ENCODE measurements around the gene JCHAIN.
"Not testable (repeated sequence)": the region's sequence is repeated elsewhere in the genome, so short reads cannot be mapped to it uniquely, and the experiment has no call there.

The JCHAIN gene

GRCh38 chr4:70688795-70689231 is 22.5 kb upstream of the JCHAIN start:
- Histone ChIP-seq H3K36me3 (ENCODE audit: low read length) (no peaks in the 10 kb centered on the region), H3F3A (ENCODE audit: insufficient read depth) (peaks cover 2% of the 10 kb centered on the region; the same call in 1 of the 2 replicates), H2AFZ (ENCODE audit: low read depth, low read length, severe bottlenecking) (peak overlapping the region; percentile 56), H3K4me2 (ENCODE audit: low read depth, low read length, poor library complexity, severe bottlenecking) (peak overlapping the region; percentile 96), H3K9me3 (ENCODE audit: insufficient read depth, low read length) (no peaks in the 10 kb centered on the region), H4K20me1 (ENCODE audit: low read depth, low read length) (no peaks in the 10 kb centered on the region), H3K79me2 (ENCODE audit: insufficient read depth, low read length) (peaks cover 39% of the 10 kb centered on the region), H3K4me3 (ENCODE audit: insufficient read depth, low read length, poor library complexity, severe bottlenecking) (peak overlapping the region; percentile 96), H3K9ac (ENCODE audit: low read length) (peak overlapping the region; percentile 80), H3K27ac (ENCODE audit: low read depth, low read length) (peak overlapping the region; percentile 80), H3K9me2 (replicated peaks; ENCODE audit: insufficient read depth, low read length) (no peaks in the 10 kb centered on the region), H3K27me3 (ENCODE audit: low read length) (no peaks in the 10 kb centered on the region)
- TF ChIP-seq CTCF (IDR thresholded peaks at IDR 0.05; ENCODE audit: insufficient read depth, low read length, poor library complexity, severe bottlenecking) = no peak
- TF ChIP-seq EZH2phosphoT487 (conservative IDR thresholded peaks at IDR 0.05; ENCODE audit: low read length) = no peak

- Histone ChIP-seq H2AFZ (ENCODE audit: low read depth, low read length, severe bottlenecking) (peak within 1 kb of the TSS; percentile 56), H3K4me3 (ENCODE audit: insufficient read depth, low read length, poor library complexity, severe bottlenecking) (peak within 1 kb of the TSS; percentile 96), H4K20me1 (ENCODE audit: low read depth, low read length) (no peaks in the 10 kb centered on the region), H3K9ac (ENCODE audit: low read length) (peak within 1 kb of the TSS; percentile 80), H3K27me3 (ENCODE audit: low read length) (no peaks in the 10 kb centered on the region), H3K9me3 (ENCODE audit: insufficient read depth, low read length) (no peaks in the 10 kb centered on the region), H3K9me2 (replicated peaks; ENCODE audit: insufficient read depth, low read length) (no peaks in the 10 kb centered on the region), H3F3A (ENCODE audit: insufficient read depth) (peaks cover 4% of the 10 kb centered on the region; the same call in 1 of the 2 replicates), H3K4me2 (ENCODE audit: low read depth, low read length, poor library complexity, severe bottlenecking) (peak within 1 kb of the TSS; percentile 96), H3K79me2 (ENCODE audit: insufficient read depth, low read length) (peaks cover 39% of the 10 kb centered on the region), H3K27ac (ENCODE audit: low read depth, low read length) (peak within 1 kb of the TSS; percentile 80), H3K36me3 (ENCODE audit: low read length) (no peaks in the 10 kb centered on the region)
- no peak for TF ChIP-seq EZH2phosphoT487 (conservative IDR thresholded peaks at IDR 0.05; ENCODE audit: low read length)
- peak; percentile 46 for TF ChIP-seq CTCF (IDR thresholded peaks at IDR 0.05; ENCODE audit: insufficient read depth, low read length, poor library complexity, severe bottlenecking)
Measured at GRCh38 chr4:70687821-70688794, 21.8 kb upstream of the JCHAIN start, which contains the start of gene UTP3. UTP3 (plus strand) TSS chr4:70688532; CDS start chr4:70688678, 146 bp downstream.

GRCh38 chr4:70687392-70687791 is 21.1 kb upstream of the JCHAIN start:
- no peak for TF ChIP-seq EZH2phosphoT487 (conservative IDR thresholded peaks at IDR 0.05; ENCODE audit: low read length)
- TF ChIP-seq CTCF (IDR thresholded peaks at IDR 0.05; ENCODE audit: insufficient read depth, low read length, poor library complexity, severe bottlenecking) = no peak
- Histone ChIP-seq H3K79me2 (ENCODE audit: insufficient read depth, low read length) (peaks cover 39% of the 10 kb centered on the region), H3K9me2 (replicated peaks; ENCODE audit: insufficient read depth, low read length) (no peaks in the 10 kb centered on the region), H3K9me3 (ENCODE audit: insufficient read depth, low read length) (no peaks in the 10 kb centered on the region), H3K4me2 (ENCODE audit: low read depth, low read length, poor library complexity, severe bottlenecking) (peak overlapping the region; percentile 96), H3K27ac (ENCODE audit: low read depth, low read length) (peak overlapping the region; percentile 80), H2AFZ (ENCODE audit: low read depth, low read length, severe bottlenecking) (peak overlapping the region; percentile 56), H3K4me3 (ENCODE audit: insufficient read depth, low read length, poor library complexity, severe bottlenecking) (peak overlapping the region; percentile 96), H3K36me3 (ENCODE audit: low read length) (no peaks in the 10 kb centered on the region), H3K27me3 (ENCODE audit: low read length) (no peaks in the 10 kb centered on the region), H3K9ac (ENCODE audit: low read length) (peak overlapping the region; percentile 80), H4K20me1 (ENCODE audit: low read depth, low read length) (no peaks in the 10 kb centered on the region), H3F3A (ENCODE audit: insufficient read depth) (peaks cover 5% of the 10 kb centered on the region; the same call in 1 of the 2 replicates)

- Histone ChIP-seq H3K27ac (ENCODE audit: low read depth, low read length) (peak overlapping the region; percentile 87), H3F3A (ENCODE audit: insufficient read depth) (peaks cover 22% of the 10 kb centered on the region; the same call in 1 of the 2 replicates), H3K4me2 (ENCODE audit: low read depth, low read length, poor library complexity, severe bottlenecking) (peak overlapping the region; percentile 83)
- not testable (repeated sequence) for H3K9me2 ChIP-seq (replicated peaks; ENCODE audit: insufficient read depth, low read length); H3K9me3 ChIP-seq (ENCODE audit: insufficient read depth, low read length); H3K27me3 ChIP-seq (ENCODE audit: low read length); H4K20me1 ChIP-seq (ENCODE audit: low read depth, low read length); H3K36me3 ChIP-seq (ENCODE audit: low read length); H3K9ac ChIP-seq (ENCODE audit: low read length); H2AFZ ChIP-seq (ENCODE audit: low read depth, low read length, severe bottlenecking); H3K4me3 ChIP-seq (ENCODE audit: insufficient read depth, low read length, poor library complexity, severe bottlenecking); H3K79me2 ChIP-seq (ENCODE audit: insufficient read depth, low read length)
Measured at GRCh38 chr4:70682142-70682541, 15.8 kb upstream of the JCHAIN start.

All from SU-DHL-6 (cell line).